GM18526 (cell line): ENCODE data around the gene RFX3.

ENCODE experiments used
- POLR2A ChIP-seq: IDR thresholded peaks from 3 replicates; pipeline ENCODE4 v1.6.1; 2011; ENCODE audit not compliant: insufficient read length; ENCODE audit errors: extremely low read depth

The RFX3 gene

DNA sequence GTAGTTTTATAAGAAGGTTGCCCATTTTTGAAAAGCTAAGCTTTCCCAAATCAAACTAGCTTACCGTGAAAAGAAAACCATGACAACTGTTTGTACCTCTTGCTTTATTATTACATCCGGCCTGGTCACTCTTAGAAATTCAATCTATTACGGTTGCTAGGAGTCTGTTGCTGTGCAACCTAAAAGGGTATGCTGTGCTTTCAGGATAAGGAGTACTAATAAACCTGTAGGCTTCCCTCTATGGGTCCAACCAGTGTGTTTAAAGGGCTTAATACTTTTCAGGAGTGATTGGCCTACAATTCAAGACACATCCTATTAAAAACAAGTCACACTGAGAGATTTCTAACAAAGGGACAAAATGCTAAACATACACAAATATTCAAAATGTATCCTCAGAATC, 27.1 kb downstream of the RFX3 start:
- TF ChIP-seq POLR2A: no peak

DNA sequence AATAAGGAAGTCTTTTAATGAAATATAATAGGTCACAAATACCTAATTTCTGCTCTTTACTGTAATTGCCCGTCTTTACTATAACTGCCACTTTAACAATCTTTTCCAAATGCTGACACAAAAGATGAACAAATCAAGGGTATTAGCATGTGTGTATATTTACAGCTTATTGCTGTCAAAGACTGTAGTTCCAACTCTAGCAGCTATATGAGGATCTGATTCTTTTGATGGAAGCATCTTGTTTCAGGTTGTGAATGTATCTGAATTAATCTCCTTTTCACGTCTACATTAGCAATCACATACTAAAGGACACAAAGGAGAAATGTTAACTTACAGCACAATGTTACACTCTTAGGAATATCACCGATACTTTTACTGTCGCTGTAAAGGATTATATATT, 27.9 kb downstream of the RFX3 start:
- no peak for TF ChIP-seq POLR2A

DNA sequence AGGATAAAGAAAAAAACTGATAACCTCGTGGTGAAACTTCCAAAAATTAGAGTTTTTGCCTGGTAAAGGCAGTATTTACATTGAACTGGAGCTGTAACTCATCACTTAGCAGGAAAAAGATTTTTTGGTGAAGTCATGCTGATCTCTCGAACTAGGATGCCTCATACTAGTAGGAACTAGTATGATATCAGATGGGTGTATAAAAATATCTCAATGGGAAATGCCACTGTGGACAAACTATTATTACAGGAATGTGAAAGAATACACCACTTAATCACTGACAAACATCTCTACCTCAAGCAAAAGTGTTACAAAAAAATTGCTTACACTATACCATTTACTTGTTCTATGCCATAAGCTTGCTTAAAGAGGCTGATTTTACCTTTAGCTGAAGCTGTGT, 28.4 kb downstream of the RFX3 start:
- TF ChIP-seq POLR2A: no peak

DNA sequence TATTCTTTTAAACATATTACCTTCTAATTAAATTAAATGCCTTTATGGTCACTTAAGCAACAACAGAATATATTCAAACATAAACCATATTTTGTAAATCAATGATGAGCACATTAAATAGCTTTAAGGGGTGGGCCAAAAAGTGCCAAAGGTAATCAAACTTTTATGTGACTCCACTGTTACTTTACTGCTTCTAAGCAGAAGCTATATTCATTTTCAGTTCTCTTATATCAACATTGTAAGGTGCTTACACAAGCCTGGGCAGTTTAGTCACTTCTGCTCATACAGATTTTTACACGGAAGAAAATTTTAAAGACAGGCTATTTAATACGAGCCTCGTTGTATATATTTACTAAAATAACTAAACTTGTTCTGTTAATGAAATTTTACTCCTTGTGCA, 29.9 kb downstream of the RFX3 start:
- no peak for TF ChIP-seq POLR2A

DNA sequence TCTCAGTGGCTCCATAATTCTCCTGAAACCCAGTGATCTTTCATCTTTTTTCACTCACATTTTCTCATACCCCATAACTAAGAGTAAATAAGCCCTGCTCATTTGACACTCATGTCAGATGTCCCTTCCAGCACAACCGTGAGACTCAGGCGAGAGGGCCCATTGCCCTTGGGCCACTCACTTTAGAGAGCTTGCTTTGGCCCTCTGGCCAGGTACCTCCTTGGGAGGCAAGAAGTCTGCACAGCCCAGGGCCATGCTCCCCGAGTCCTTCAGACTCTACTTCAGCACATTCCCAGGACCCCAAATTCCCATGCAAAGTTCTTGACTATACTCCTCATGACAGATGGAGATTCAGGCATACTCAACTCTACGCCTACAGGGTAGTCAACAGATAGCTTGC, 33.6 kb downstream of the RFX3 start:
- no peak for TF ChIP-seq POLR2A

DNA sequence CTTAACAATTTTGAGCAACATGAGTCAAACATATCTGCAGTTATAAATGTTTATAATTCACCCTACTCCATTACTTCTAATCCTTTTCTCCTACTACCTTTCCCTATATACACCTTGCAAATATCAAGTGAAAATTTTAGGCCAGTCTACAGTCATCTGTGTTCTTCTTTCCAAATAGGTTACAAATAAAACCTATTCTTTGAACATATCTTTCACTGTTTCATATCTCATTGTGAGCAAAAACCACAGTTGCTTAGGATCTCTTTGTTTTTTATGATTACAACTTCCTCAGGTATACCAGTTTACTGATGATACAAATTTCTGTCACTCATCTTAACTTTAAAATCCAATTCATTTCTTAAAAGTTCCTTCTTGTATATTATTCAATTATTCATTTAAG, 34.4 kb downstream of the RFX3 start:
- no peak for TF ChIP-seq POLR2A

DNA sequence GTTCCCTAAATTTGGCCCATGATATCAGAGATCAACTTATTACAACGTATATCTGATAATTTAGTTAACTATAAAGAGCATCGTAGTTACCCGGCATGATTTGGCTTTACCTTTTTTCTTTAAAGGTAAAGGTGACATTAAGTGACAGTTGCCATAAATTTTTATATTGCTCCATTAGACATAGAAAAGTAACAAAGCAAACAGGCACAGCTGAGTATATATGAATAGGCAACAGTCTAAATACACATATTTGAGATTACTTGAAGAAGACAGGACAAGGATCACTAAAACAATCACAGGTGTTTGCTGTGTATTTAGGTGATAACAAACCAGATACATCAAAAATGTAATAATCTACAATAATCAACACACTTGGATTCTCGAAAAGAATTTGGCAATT, 34.8 kb downstream of the RFX3 start:
- TF ChIP-seq POLR2A: no peak

DNA sequence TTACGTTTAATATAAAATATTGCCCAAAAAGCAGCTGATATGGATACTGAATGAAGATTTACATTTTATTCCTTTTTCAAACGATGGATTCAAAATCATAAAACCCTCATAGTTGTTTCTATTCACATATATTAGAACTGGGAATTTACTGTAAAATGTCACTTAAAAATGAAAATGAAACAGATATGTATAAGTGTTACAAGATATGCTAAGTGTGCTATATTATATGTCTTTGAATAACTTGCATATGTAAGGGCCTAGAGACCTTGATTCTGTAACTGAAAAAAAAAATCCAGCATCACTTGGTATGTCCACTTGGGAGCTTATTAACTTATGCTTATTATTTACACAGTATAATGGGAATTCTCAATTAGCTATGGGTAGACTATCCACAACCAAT, 43.2 kb downstream of the RFX3 start:
- TF ChIP-seq POLR2A: no peak

DNA sequence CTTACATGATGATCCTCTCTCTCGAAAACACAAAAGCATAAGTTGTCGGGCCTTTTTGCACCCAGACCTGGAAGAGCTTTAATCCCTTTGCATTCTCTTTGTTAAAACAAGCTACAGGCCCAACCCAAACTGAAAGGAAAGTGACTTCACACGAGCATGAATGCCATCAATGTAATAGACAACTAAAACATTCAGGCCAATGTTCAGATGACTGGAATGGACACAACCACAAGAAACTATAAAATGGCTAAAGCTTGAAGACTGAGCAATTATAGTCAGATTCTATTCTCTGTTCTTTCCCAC, 45.5 kb downstream of the RFX3 start:
- no peak for TF ChIP-seq POLR2A

DNA sequence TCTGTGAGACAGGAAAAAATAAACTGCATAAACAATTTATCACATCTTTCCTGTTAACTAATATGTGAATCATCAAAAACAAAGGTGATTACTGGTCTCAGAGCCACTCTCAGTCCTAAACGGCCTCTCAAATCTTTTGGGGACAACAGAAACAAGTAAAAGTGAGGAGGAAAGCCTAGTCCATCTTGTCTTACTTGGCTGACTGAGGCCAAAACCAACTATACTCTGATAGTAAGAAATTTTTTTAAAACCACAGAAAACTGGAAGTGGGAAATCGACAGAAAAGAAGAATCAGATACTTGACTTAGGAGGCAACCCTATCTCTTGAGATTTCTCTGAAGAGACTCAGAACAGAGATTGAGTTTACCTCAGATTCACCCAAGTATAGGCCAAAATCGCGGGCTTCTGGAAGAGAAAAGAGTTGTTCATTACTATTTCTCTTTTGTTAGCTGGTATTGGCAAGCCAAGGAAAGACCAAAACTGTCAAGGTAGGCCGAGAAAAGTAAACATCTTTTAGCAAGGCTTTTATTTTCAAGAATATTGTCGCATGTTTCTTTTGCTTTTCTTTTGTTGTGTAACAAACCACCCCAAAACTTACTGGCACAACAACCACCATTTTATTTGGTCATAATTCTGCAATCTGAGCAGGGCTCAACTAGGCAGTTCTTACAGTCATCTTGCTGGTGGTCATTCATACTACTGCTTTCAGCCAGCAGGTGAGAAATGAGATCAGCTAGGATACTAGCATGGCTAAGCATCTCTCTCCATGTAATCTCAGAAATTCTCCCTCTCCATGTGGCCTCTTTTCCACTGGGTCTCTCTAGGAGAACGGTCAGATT, 46.1 kb downstream of the RFX3 start:
- no peak for TF ChIP-seq POLR2A

DNA sequence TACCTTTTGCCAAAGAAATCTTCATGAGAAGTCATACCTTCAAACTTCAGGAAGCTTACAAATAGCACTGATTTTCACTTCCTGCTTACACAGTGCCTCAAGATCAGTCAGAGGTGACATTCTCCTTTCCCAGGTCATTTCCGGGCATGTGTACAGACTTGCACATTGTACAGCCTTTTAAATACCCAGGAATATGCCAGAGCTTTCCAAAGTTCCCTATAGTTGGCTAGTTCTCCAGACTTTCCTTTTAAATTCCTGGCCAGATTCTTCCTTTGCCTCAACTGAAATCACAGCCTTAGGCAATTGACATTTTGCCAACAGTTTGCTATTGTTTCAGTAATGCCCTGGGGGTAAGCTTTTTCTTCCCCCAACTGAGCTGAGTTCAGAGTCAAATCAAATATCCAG, 47.2 kb downstream of the RFX3 start:
- TF ChIP-seq POLR2A: no peak

DNA sequence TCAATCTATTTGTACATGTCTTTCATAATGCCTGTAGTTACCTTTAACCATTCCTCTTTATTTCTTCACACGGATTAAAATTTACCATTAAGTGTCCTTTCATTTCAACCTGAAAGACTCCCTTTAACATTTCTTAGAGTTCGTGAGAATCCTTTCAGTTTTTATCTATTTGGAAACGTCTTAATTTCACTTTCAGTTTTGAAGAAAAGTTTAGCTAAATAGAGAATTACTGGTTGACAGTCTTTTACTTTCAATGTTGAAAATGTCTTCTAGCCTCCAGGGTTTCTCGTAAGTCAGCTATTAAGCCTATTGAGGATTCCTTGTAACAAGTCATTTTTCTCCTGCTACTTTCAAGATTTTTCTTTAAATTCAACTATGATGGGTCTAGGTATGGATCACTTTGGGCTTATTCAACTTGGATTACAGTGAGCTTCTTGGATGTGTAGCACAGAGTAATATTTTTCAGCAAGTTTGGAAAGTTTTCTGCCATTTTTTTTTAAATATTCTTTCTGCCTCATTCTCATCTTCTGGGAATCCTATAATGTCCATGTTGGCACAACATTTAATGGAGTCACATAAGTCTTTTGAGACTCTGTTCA, 48.5 kb downstream of the RFX3 start:
- no peak for TF ChIP-seq POLR2A

DNA sequence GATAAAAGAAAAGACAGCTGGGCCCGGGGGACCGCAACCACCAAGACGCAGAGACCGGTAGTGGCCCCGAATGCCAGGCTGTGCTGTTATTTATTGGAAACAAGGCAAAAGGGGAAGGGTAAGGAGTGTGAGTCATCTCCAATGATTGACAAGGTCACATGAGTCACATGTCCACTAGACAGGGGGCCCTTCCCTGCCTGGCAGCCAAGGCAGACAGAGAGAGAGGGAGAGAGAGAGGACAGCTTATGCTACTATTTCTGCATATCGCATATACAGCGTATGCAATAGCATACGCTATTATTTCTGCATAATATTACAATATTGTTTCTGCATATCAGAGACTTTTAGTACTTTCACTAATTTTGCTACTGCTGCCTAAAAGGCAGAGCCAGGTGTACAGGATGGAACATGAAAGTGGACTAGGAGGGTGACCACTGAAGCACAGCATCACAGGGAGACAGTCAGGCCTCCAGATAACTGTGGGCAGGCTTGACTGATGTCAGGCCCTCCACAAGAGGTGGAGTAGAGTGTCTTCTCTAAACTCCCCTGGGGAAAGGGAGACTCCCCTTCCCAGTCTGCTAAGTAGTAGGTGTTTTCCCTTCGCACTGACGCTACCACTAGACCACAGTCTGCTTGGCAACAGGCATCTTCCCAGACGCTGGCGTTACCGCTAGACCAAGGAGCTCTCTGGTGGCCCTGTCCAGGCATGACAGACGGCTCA, 50.3 kb downstream of the RFX3 start:
- TF ChIP-seq POLR2A: peak; percentile 33

DNA sequence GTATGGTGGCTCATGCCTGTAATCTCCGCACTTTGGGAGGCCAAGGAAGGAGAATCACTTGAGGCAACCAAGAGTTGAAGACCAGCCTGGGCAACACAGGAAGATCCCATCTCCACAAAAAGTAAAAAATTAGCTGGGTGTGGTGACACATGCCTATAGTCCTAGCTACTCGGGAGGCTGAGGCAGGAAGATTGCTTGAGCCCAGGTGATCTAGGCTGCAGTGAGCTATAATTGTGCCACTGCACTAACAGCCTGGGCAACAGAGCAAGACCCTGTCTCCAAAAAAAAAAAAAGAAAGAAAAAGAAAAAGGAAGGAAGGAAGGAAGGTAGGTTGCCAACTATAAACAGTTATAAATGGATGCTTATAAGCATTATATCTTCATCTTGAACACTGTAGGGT, 51.0 kb downstream of the RFX3 start:
- no peak for TF ChIP-seq POLR2A

DNA sequence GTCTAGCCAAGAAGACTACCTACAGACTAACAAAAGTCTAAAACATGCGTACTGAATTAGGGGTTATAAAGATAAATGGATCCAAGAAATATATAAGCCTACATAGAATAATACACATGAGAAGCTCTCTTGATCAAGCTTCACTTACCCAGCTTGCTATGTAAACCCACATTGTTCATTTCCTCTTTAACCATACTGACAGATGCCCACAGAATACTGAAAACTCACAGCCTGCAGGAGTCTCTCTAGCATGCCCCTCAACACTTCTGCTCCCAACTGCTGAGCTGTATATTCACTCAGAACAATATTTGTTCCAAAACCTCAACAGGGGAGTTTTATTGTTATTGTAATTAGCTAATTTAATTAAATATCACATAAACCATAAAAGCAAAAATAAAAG, 52.4 kb downstream of the RFX3 start:
- no peak for TF ChIP-seq POLR2A

DNA sequence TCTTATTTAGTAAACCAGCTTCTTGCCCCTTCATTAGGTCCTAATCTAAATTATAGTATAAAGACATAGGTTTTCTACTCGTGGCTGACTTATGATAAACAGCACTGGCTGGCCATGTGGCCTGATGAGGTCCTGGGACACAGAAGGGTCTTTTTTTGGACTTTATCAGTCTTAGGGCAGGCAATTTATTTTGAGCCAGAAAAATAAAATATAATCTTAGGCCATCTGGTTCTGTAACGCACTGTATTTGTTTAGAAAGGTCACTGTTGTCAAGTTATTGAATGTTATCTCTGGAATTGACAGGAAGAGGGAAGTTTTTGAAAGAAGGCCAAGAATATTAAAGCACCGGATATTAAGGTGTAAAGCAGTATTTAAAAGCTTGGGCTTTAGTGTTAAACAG, 53.9 kb downstream of the RFX3 start:
- TF ChIP-seq POLR2A: no peak
